Brain microvascular endothelial cell (primary cell): ENCODE measurements around the gene USP40.

Experiments
- DNase-seq: peaks from one replicate; pipeline ENCODE4 v3.0.0-alpha.2; 2020
- H3K27ac ChIP-seq: fragments of 250-450 bp; sonication (Bioruptor Pico); 2 replicates; pipeline ENCODE4 v1.5.1; 2020; ENCODE audit warnings: mild to moderate bottlenecking, moderate library complexity
- H3K27me3 ChIP-seq: fragments of 250-450 bp; sonication (Bioruptor Pico); replicated peaks from 2 replicates; pipeline ENCODE4 v1.5.1; 2020; ENCODE audit warnings: mild to moderate bottlenecking
- H3K36me3 ChIP-seq: fragments of 250-450 bp; sonication (Bioruptor Pico); replicated peaks from 2 replicates; pipeline ENCODE4 v1.5.1; 2020; ENCODE audit warnings: mild to moderate bottlenecking
- H3K4me3 ChIP-seq: 2 replicates; pipeline ENCODE4 v1.5.1; 2011; ENCODE audit warnings: low read depth, mild to moderate bottlenecking, control low read depth, low read length, moderate library complexity
- in situ Hi-C: cut with HindIII; loops from 2 replicates; pipeline ENCODE4 v1.10.0; 2017; ENCODE audit warnings: low sequenced_read_pairs, low pct_ligation_motif_present
- TF ChIP-seq, protein P1 (sequence below): IDR thresholded peaks from 2 replicates; pipeline ENCODE4 v1.5.1; 2011; ENCODE audit warnings: low read depth, mild to moderate bottlenecking, moderate library complexity, low read length, control low read depth, inconsistent platforms; ENCODE audit errors: missing control alignments

Gene USP40

GRCh38 chr2:233477548-233478433 is 88.8 kb downstream of the USP40 start:
- H3K27me3 ChIP-seq = no peaks in the 10 kb centered on the region
- peaks cover 2% of the 10 kb centered on the region for H3K36me3 ChIP-seq
- H3K27ac ChIP-seq = no peak overlapping the region
- in situ Hi-C loops = no loop called here
- TF ChIP-seq, protein P1, sequence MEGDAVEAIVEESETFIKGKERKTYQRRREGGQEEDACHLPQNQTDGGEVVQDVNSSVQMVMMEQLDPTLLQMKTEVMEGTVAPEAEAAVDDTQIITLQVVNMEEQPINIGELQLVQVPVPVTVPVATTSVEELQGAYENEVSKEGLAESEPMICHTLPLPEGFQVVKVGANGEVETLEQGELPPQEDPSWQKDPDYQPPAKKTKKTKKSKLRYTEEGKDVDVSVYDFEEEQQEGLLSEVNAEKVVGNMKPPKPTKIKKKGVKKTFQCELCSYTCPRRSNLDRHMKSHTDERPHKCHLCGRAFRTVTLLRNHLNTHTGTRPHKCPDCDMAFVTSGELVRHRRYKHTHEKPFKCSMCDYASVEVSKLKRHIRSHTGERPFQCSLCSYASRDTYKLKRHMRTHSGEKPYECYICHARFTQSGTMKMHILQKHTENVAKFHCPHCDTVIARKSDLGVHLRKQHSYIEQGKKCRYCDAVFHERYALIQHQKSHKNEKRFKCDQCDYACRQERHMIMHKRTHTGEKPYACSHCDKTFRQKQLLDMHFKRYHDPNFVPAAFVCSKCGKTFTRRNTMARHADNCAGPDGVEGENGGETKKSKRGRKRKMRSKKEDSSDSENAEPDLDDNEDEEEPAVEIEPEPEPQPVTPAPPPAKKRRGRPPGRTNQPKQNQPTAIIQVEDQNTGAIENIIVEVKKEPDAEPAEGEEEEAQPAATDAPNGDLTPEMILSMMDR = no peak
- H3K4me3 ChIP-seq = no peak overlapping the region
- DNase-seq = no peak

DNA sequence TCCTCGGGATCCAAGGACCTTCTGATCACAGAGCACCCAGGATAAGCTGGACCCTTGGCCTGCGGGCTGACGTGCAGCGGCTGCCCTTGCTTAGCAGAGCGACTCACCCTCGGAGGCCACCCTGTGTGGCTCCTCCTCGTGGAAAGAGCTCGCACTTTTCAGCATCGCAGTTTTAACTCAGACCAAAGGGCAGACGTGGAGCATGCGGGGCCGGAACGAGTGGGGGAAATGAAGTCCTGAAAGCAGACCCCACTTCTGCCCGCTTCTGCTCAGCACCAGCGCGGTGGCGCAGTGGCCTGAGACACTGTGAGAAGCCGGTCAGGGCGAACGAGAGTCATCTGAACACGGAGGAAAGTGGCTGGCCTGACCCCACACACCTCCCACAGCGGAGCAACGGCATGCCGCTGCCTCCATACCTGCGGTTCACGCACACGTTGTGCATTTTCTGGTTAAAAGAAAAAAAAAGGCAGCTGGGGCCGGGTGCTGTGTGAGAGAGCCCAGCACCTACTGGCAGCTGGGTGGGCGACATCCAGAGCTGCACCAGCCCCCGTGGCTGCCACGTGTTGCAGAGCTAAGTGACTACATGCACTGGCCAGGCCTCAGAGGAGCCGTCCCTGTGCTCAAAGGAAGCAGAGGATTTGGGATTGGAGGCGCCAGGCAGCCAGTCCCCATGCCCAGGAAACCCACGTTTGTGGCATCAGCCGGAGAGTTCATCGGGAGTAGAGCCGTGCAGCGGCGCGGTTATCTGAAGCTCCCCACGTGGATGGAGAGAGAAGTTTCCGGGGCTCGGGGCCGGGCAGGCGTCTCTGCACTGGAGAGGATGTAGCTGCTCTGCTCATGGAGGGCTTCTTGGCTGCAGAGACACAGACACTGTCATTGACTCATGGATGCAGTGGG is 89.7 kb downstream of the USP40 start:
- H3K27ac ChIP-seq = no peak overlapping the region
- DNase-seq = no peak
- peaks cover 2% of the 10 kb centered on the region for H3K36me3 ChIP-seq
- in situ Hi-C loops = no loop called here
- TF ChIP-seq, protein P1 = no peak
- no peak overlapping the region for H3K4me3 ChIP-seq
- H3K27me3 ChIP-seq = no peaks in the 10 kb centered on the region

GRCh38 chr2:233476063-233476410 is 90.5 kb downstream of the USP40 start:
- TF ChIP-seq, protein P1 = no peak
- DNase-seq = no peak
- Histone ChIP-seq H3K36me3 (peaks cover 2% of the 10 kb centered on the region), H3K4me3 (no peak overlapping the region), H3K27ac (no peak overlapping the region), H3K27me3 (no peaks in the 10 kb centered on the region)
- in situ Hi-C loops = no loop called here

DNA sequence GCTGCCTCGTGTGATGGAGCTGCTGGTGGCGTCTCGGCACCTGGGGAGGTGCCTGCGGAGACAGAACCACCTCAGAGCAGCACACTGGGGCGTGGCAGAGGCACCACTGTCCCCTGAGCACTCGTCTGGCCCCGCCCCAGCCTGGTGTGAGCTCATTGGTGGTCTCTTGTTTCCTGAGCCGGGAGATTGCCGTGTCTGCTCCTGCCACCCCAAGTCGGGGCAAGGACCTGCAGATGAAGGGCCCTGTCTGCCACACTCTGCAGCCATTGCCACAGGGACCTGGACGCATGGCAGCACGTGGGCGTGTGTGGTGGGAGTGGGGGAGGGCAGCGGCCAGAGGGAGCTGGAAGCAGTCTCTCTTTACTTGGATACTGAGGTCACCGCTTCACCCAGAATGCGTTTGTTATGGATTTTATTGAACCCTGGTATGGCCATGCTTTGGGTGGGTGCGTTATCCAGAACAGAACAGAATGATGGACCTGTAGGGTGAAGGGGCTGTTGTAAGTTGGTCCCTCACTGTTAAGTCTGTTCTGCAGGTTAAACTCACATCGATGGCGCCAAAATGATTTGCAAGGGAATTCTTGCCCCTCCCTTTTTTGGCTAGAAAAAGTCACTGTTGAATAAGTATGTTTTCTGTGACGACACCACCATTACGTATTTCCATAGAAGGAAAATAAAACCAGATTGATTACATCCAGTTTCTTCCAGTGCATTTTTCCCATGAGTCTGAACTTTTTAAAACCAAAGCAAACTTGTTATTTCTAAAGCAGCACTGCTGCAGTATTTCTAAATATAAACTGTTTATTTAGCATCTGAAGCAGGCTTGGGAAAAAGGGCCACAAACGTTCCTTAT is 92.0 kb downstream of the USP40 start:
- H3K4me3 ChIP-seq = no peak overlapping the region
- no peaks in the 10 kb centered on the region for H3K36me3 ChIP-seq
- no peak for DNase-seq
- TF ChIP-seq, protein P1 = no peak
- no peak overlapping the region for H3K27ac ChIP-seq
- in situ Hi-C loops = no loop called here
- H3K27me3 ChIP-seq = no peaks in the 10 kb centered on the region

GRCh38 chr2:233473878-233474277 is 92.7 kb downstream of the USP40 start:
- no peak for DNase-seq
- Histone ChIP-seq H3K36me3 (no peaks in the 10 kb centered on the region), H3K27ac (no peak overlapping the region), H3K27me3 (no peaks in the 10 kb centered on the region), H3K4me3 (no peak overlapping the region)
- in situ Hi-C loops = no loop called here
- TF ChIP-seq, protein P1 = no peak
